Neuronal stem cell (in vitro differentiated cells): ENCODE data around the gene BRD3OS.

ENCODE experiments used
- DNase-seq: peaks from one replicate; pipeline ENCODE4 v3.0.0-alpha.2; 2013; ENCODE audit warnings: low spot score
- H2AFZ ChIP-seq: one replicate; pipeline ENCODE4 v1.6.1; 2013; ENCODE audit warnings: mild to moderate bottlenecking, low read length, inconsistent platforms
- H2AK5ac ChIP-seq: 2 replicates; pipeline ENCODE4 v1.6.1; 2013; ENCODE audit warnings: low read depth, mild to moderate bottlenecking, inconsistent platforms, low read length, moderate library complexity, mixed read lengths
- H2BK120ac ChIP-seq: 2 replicates; pipeline ENCODE4 v1.6.1; 2013; ENCODE audit warnings: low read depth, mild to moderate bottlenecking, inconsistent platforms, low read length, moderate library complexity, mixed read lengths
- H2BK12ac ChIP-seq: one replicate; pipeline ENCODE4 v1.6.1; 2013; ENCODE audit warnings: low read length, inconsistent platforms
- H2BK15ac ChIP-seq: 2 replicates; pipeline ENCODE4 v1.6.1; 2013; ENCODE audit warnings: mild to moderate bottlenecking, low read length, inconsistent platforms, mixed read lengths
- H2BK5ac ChIP-seq: one replicate; pipeline ENCODE4 v1.6.1; 2013; ENCODE audit warnings: inconsistent platforms, mild to moderate bottlenecking, low read length, moderate library complexity
- H3K14ac ChIP-seq: one replicate; pipeline ENCODE4 v1.6.1; 2013; ENCODE audit warnings: low read length, inconsistent platforms
- H3K18ac ChIP-seq: 2 replicates; pipeline ENCODE4 v1.6.1; 2013; ENCODE audit warnings: low read length, inconsistent platforms
- H3K23ac ChIP-seq: 2 replicates; pipeline ENCODE4 v1.6.1; 2013; ENCODE audit warnings: low read depth, mild to moderate bottlenecking, mixed read lengths, low read length, inconsistent platforms; ENCODE audit not compliant: poor library complexity
- H3K27ac ChIP-seq: replicated peaks from 3 replicates; pipeline ENCODE4 v1.5.1; 2013; ENCODE audit warnings: low read length, inconsistent platforms
- H3K27me3 ChIP-seq, 3 experiments: 2 replicates each; pipeline ENCODE4 v1.6.1; 2013; ENCODE audit warnings: low read length in 3 of 3, mild to moderate bottlenecking in 2 of 3, inconsistent platforms in 1 of 3, low read depth in 1 of 3, mixed read lengths in 1 of 3, moderate library complexity in 1 of 3; ENCODE audit not compliant: control insufficient read depth in 3 of 3, insufficient read depth in 3 of 3
- H3K36me3 ChIP-seq, 2 donors: replicated peaks in 1 of 2; 2 replicates each; pipeline ENCODE4 v1.6.1; 2013; ENCODE audit warnings: low read length in 2 of 2; ENCODE audit not compliant: control insufficient read depth in 2 of 2, insufficient read depth in 2 of 2
- H3K4ac ChIP-seq: 2 replicates; pipeline ENCODE4 v1.6.1; 2013; ENCODE audit warnings: inconsistent platforms, mild to moderate bottlenecking, low read length, moderate library complexity
- H3K4me1 ChIP-seq, 2 donors: 1 replicate in 1 of 2; 2 replicates in 1 of 2; pipeline ENCODE4 v1.6.1; 2013; ENCODE audit warnings: low read length in 2 of 2, low read depth in 1 of 2; ENCODE audit not compliant: control insufficient read depth in 2 of 2, insufficient read depth in 1 of 2
- H3K4me2 ChIP-seq: one replicate; pipeline ENCODE4 v1.6.1; 2013; ENCODE audit warnings: mild to moderate bottlenecking, low read length, inconsistent platforms; ENCODE audit not compliant: insufficient read depth, poor library complexity, severe bottlenecking
- H3K4me3 ChIP-seq, 2 donors: 2 replicates each; pipeline ENCODE4 v1.5.1; 2013; ENCODE audit warnings: low read length in 2 of 2, mild to moderate bottlenecking in 2 of 2, inconsistent platforms in 1 of 2, moderate library complexity in 1 of 2
- H3K79me1 ChIP-seq: one replicate; pipeline ENCODE4 v1.6.1; 2013; ENCODE audit warnings: low read depth, mild to moderate bottlenecking, inconsistent platforms, low read length, moderate library complexity
- H3K9ac ChIP-seq: one replicate; pipeline ENCODE4 v1.6.1; 2013; ENCODE audit warnings: mild to moderate bottlenecking, low read depth, low read length, inconsistent platforms; ENCODE audit not compliant: poor library complexity
- H3K9me3 ChIP-seq, 2 donors: replicated peaks in 1 of 2; 2 replicates each; pipeline versions ENCODE3 to v1.6.1; 2013; ENCODE audit warnings: low read length in 2 of 2, mild to moderate bottlenecking in 2 of 2, inconsistent platforms in 1 of 2, low read depth in 1 of 2, mixed read lengths in 1 of 2, moderate library complexity in 1 of 2; ENCODE audit not compliant: control insufficient read depth in 2 of 2, insufficient read depth in 1 of 2
- H4K8ac ChIP-seq: one replicate; pipeline ENCODE4 v1.6.1; 2013; ENCODE audit warnings: low read depth, mild to moderate bottlenecking, inconsistent platforms, low read length, moderate library complexity
- H4K91ac ChIP-seq: one replicate; pipeline ENCODE4 v1.6.1; 2013; ENCODE audit warnings: low read length, low read depth, mild to moderate bottlenecking, inconsistent platforms; ENCODE audit not compliant: poor library complexity
- WGBS, 2 donors: extraction: QIAGEN DNeasy Blood & Tissue Kit; methylation state at CpG; one replicate each; pipeline ENCODE4 v1.1.7; 2013; ENCODE audit warnings: missing lambda C conversion rate in 2 of 2, mixed read lengths in 1 of 2; ENCODE audit not compliant: insufficient read length in 2 of 2, insufficient replicate concordance in 1 of 2; ENCODE audit errors: extremely low coverage in 2 of 2; 5-methylcytosine and 5-hydroxymethylcytosine counted together

Gene BRD3OS

DNA sequence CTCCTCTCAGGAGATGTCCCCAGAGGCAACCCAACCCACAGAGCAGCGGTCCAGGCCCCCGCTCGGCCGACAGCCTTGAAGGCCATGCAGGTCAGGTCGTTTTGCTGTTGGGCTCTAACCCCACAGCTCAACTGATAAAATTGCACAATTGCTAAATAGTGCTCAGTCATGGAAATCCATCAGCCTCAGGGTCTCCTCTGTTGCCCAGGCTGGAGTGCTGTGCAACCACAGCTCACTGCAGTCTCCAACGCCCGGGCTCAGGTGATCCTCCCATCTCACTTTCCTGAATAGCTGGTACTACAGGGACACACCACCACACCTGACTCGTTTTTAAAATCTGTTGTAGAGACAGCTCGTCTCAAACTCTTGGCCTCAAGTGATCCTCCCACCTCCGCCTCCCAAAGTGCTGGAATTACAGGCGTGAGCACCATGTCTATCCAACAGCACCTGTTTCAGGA, 18.3 kb downstream of the BRD3OS start:
- no CpG with 5 or more reads among the region's 11 CpGs for WGBS, 2 donors
- Histone ChIP-seq H3K4ac (no peak overlapping the region), H3K4me1 (no peaks in the 10 kb centered on the region), H4K8ac (no peak overlapping the region), H2BK15ac (no peak overlapping the region), H4K91ac (no peak overlapping the region), H3K4me3 (no peak overlapping the region), H3K27ac (no peak overlapping the region), H3K79me1 (peaks cover 16% of the 10 kb centered on the region), H2BK12ac (no peak overlapping the region), H3K23ac (no peak overlapping the region), H3K18ac (no peak overlapping the region), H3K4me2 (no peak overlapping the region), H2AFZ (no peak overlapping the region), H2BK5ac (no peak overlapping the region), H3K9me3 (no peaks in the 10 kb centered on the region), H2AK5ac (no peak overlapping the region), H3K27me3 (no peaks in the 10 kb centered on the region), H3K36me3 (peaks cover 84 to 98% of the 10 kb centered on the region in 2 donors), H2BK120ac (no peak overlapping the region), H3K9ac (no peak overlapping the region), H3K14ac (no peak overlapping the region)
- DNase-seq, result no peak

- no peaks in the 10 kb centered on the region for H3K9me3 ChIP-seq
- H4K91ac ChIP-seq, result no peak overlapping the region
- WGBS, 2 donors, result no CpG with 5 or more reads among the region's 12 CpGs
- H3K27me3 ChIP-seq, result no peaks in the 10 kb centered on the region
- H3K79me1 ChIP-seq, result peaks cover 18% of the 10 kb centered on the region
- H2BK15ac ChIP-seq, result no peak overlapping the region
- H3K27ac ChIP-seq, result no peak overlapping the region
- no peak overlapping the region for H3K4ac ChIP-seq
- no peak overlapping the region for H3K4me2 ChIP-seq
- H3K14ac ChIP-seq, result no peak overlapping the region
- peaks cover 85 to 98% of the 10 kb centered on the region in 2 donors for H3K36me3 ChIP-seq
- H3K23ac ChIP-seq, result no peak overlapping the region
- no peak overlapping the region for H3K18ac ChIP-seq
- H2AFZ ChIP-seq, result no peak overlapping the region
- DNase-seq, result no peak
- no peaks in the 10 kb centered on the region for H3K4me1 ChIP-seq
- H2BK5ac ChIP-seq, result no peak overlapping the region
- H4K8ac ChIP-seq, result no peak overlapping the region
- no peak overlapping the region for H2BK12ac ChIP-seq
- H3K4me3 ChIP-seq, result peak overlapping the region in 1 of 2 donors; percentile 30
- H2AK5ac ChIP-seq, result no peak overlapping the region
- no peak overlapping the region for H2BK120ac ChIP-seq
- no peak overlapping the region for H3K9ac ChIP-seq
Measured at GRCh38 chr9:134044944-134045343, 19.7 kb downstream of the BRD3OS start.

- H4K8ac ChIP-seq, result no peak overlapping the region
- H2AK5ac ChIP-seq, result no peak overlapping the region
- H3K4me3 ChIP-seq, result no peak overlapping the region
- peak overlapping the region; percentile 57 for H2BK5ac ChIP-seq
- H2BK12ac ChIP-seq, result no peak overlapping the region
- no peak overlapping the region for H3K14ac ChIP-seq
- no peak overlapping the region for H2AFZ ChIP-seq
- H3K4me1 ChIP-seq, result no peaks in the 10 kb centered on the region
- H2BK15ac ChIP-seq, result no peak overlapping the region
- H4K91ac ChIP-seq, result no peak overlapping the region
- H3K4me2 ChIP-seq, result no peak overlapping the region
- H3K27me3 ChIP-seq, result no peaks in the 10 kb centered on the region
- H3K4ac ChIP-seq, result no peak overlapping the region
- peak overlapping the region; percentile 57 for H3K18ac ChIP-seq
- peak overlapping the region; percentile 27 for H3K23ac ChIP-seq
- no peak overlapping the region for H3K27ac ChIP-seq
- WGBS, 2 donors, result no CpG with 5 or more reads among the region's 26 CpGs
- H3K36me3 ChIP-seq, result peaks cover 88 to 98% of the 10 kb centered on the region in 2 donors
- peaks cover 20% of the 10 kb centered on the region for H3K79me1 ChIP-seq
- DNase-seq, result no peak
- H3K9me3 ChIP-seq, result no peaks in the 10 kb centered on the region
- H2BK120ac ChIP-seq, result no peak overlapping the region
- peak overlapping the region; percentile 4 for H3K9ac ChIP-seq
Measured at GRCh38 chr9:134045841-134046544, 20.7 kb downstream of the BRD3OS start.

- H3K36me3 ChIP-seq, result peaks cover 83 to 96% of the 10 kb centered on the region in 2 donors
- H2AFZ ChIP-seq, result no peak overlapping the region
- H3K23ac ChIP-seq, result no peak overlapping the region
- no peak overlapping the region for H4K91ac ChIP-seq
- H3K18ac ChIP-seq, result peak overlapping the region; percentile 48
- H3K4me1 ChIP-seq, result no peaks in the 10 kb centered on the region
- H2BK15ac ChIP-seq, result no peak overlapping the region
- no peaks in the 10 kb centered on the region for H3K27me3 ChIP-seq
- no CpG with 5 or more reads among the region's 21 CpGs for WGBS, 2 donors
- peaks cover 22% of the 10 kb centered on the region for H3K79me1 ChIP-seq
- no peak for DNase-seq
- no peak overlapping the region for H3K4ac ChIP-seq
- no peaks in the 10 kb centered on the region for H3K9me3 ChIP-seq
- no peak overlapping the region for H3K4me2 ChIP-seq
- H2AK5ac ChIP-seq, result no peak overlapping the region
- H2BK5ac ChIP-seq, result peak overlapping the region; percentile 66
- no peak overlapping the region for H3K14ac ChIP-seq
- no peak overlapping the region for H2BK120ac ChIP-seq
- H3K4me3 ChIP-seq, result no peak overlapping the region
- no peak overlapping the region for H2BK12ac ChIP-seq
- no peak overlapping the region for H3K27ac ChIP-seq
- H3K9ac ChIP-seq, result no peak overlapping the region
- H4K8ac ChIP-seq, result no peak overlapping the region
Measured at GRCh38 chr9:134046894-134047681, 21.8 kb downstream of the BRD3OS start.
